Activated CD4-positive, alpha-beta T cell treated with anti-CD3 and anti-CD28 coated beads, Interleukin-2, Interleukin-4, amounts not matched to agents 100 ng/mL and 50 ng/mL, durations not matched to agents 16 hours and 8 hours (primary cell): ENCODE measurements around the gene FGF2.
"Not testable (repeated sequence)": the region's sequence is repeated elsewhere in the genome, so short reads cannot be mapped to it uniquely, and the experiment has no call there.

Source experiments
- DNase-seq: peaks from one replicate; pipeline ENCODE4 v3.0.0-alpha.2; 2020; ENCODE audit warnings: low spot score

Gene FGF2

GRCh38 chr4:122847931-122848330, 21.3 kb downstream of the FGF2 start:
- no peak for DNase-seq

GRCh38 chr4:122849789-122850188, 23.2 kb downstream of the FGF2 start:
- DNase-seq = not testable (repeated sequence)

DNA sequence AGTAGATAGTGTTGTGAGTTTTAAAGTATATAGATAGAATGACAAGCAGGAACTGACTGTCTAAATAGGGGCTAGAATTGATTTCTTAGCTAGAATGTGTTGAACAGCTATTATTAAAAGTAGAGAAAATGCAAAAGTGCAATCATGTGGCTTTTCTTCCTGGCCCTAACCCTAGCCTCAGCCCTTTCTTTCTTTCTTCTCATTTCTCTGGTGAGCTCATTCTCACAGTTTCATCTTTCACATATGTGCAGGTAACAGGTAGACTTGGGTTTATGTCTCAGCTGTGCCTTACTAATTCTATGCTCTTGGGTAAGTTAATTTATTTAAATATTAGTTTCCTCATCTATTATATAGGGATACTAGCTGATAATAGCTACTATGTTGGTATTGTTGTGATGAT, 24.9 kb downstream of the FGF2 start:
- DNase-seq = no peak

DNA sequence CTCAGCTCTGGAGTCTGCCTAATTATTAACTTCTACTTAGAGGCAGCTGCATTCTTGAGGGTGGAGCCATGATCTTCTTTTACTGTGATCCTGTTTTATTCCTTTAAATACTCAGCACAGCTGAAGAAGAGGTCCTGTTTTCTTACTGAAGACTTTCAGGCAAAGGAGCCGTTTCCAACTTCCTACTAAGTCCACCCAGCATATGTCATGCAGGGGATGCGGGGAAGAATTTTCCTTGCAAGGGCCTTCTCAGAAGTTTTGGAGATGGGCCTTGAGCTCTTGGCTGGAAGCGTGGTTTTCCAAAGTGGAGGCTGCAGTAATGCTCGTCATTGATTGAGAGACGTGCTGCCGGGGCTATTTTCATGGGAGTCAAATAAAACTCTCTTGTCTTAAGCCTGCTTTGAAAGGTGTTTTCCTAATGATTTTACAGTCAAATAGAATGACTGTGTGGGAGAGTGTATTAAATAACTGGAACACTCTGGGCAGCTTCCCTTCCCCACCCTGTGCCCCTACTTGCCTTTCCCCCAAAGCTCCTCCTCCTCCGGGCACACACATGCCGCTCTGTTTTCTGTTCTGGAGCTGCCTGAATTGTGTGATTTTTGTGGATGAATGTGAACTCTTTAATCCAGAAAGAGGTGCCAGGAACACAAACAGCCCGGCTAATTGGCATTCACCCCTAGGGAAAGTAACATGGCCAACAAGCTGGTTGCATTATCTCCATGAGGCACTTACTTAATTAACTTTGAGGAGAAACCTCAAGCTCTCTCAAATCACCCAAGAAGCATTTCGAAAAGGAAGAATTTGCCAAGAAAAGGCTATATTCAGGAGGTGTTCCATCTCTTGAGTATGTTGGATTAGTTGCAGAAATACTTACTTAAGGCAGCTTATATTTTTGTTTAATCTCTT, 28.1 kb downstream of the FGF2 start:
- no peak for DNase-seq

- DNase-seq = no peak
Observed at GRCh38 chr4:122855353-122855890, 28.8 kb downstream of the FGF2 start.

- DNase-seq = no peak
Observed at GRCh38 chr4:122857160-122857559, 30.5 kb downstream of the FGF2 start.

- no peak for DNase-seq
Observed at GRCh38 chr4:122858705-122859104, 32.1 kb downstream of the FGF2 start.

DNA sequence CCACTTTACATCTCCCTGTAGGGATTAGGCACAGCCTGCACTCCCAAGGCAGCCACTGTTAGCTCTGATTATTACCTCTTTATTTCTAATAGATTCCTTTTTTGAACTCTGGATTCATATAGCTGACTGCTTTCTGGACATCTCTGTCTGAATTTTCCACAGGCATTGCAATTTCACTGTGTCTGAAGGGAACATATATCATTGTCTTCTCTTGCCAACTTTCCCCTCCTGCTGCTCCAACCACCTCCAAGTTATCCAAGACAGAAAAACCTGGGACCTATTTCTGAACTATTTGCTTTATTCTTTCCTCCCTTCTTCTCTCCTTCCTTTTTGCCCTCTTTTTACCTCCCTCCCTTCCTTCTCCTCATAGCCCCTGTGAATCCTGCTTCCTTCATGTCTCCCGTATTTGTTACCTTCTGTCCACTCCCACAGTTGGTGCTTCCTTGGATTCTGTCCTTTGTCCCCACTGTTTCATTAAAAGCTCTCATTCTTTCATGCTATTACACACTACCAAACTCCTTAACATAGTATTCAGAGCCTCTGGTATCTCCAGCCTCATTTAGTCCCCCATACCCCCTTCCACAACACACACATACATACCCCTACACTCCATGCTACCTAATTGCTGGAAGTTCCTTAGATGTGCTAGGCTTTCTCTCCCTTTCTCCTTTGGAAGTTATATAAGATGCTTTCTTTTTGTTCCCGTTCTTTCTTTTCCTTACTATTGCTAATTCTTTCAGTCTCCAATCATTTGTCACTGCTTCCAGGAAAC, 34.7 kb downstream of the FGF2 start:
- no peak for DNase-seq

- DNase-seq = no peak
Observed at GRCh38 chr4:122863639-122864038, 37.0 kb downstream of the FGF2 start.

- DNase-seq = no peak
Observed at GRCh38 chr4:122865425-122865824, 38.8 kb downstream of the FGF2 start.

DNA sequence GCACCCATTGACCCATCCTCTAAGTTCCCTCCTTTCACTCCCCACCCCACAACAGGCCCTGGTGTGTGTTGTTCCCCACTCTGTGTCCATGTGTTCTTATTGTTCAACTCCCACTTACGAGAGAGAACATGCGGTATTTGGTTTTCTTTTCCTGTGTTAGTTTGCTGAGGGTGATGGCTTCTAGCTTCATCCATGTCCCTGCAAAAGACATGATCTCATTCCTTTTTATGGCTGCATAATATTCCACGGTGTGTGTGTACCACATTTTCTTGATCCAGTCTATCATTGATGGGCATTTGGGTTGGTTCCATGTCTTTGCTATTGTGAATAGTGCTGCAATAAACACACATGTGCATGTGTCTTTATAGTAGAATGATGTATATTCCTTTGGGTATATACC, 41.6 kb downstream of the FGF2 start:
- DNase-seq = not testable (repeated sequence)

- no peak for DNase-seq
Observed at GRCh38 chr4:122873146-122873545, 46.5 kb downstream of the FGF2 start.

DNA sequence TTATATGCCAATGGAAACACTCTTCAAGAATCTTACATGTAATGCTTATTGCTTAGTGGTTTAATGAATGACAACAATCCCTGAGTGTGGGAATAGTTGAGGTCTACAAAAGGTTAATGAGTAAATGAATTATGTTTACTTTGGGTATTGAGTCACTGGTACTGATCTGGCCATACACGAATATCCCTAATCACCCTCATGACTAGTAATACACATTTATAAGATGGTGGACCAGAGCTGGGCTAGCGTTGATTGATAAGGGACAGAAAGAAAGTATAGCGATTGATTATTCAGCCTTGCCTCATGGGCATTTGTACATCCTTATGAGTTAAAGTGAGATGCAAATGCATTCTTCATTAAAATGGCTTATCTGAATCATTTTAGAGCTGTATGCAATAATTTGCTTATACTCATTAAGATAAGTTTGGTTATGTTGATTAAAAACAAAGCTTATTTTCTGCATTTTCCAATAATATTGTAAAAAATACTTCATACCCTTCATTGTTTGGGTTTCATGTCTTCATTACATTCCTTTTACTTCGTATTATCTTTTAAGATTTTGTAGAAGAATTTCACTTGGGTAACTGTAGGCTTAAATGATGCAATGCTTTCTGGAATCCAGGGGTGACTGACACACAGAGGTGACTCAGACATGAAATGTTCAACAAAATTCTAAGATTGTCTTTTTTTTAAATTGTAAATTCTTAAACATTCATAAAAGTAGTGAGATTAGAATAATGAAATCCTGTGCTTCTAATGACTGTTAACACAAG, 47.4 kb downstream of the FGF2 start:
- no peak for DNase-seq

DNA sequence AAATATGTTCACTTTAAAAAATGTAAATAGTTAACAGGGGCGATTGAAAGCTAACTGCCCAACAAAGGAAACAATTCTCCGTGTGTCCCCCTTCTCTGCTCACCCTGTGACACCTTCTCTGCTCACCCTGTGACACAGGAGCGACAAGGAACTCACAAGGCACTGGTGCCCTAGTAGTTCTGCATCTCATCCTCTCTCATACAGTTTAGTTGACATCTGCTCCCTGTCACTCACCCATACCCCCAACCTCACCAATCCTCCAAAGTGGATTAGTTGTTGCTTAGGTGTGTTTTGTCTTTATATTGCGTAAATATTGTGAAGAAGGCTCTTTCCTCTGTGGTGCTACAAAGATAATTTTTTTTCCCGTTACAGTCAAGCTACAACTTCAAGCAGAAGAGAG, 49.3 kb downstream of the FGF2 start:
- no peak for DNase-seq

DNA sequence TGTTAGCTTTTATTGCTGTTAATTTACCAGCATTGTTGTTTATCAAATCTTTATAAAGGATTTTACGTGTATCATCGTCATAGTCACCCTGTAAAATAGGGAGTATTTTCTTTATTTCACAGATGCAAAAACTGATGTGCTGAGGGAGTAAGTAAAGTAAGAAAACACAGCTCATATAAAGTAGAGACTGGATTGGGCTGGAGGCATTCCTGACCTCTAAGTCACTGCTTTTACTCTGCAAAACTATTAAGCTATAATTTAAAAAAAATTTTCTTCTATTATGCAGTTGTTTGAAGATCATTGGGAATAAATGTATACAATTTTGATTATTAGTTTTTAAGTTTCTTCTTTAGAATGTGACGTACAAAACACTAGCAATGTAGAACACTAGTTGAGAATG, 49.8 kb downstream of the FGF2 start:
- DNase-seq = no peak

DNA sequence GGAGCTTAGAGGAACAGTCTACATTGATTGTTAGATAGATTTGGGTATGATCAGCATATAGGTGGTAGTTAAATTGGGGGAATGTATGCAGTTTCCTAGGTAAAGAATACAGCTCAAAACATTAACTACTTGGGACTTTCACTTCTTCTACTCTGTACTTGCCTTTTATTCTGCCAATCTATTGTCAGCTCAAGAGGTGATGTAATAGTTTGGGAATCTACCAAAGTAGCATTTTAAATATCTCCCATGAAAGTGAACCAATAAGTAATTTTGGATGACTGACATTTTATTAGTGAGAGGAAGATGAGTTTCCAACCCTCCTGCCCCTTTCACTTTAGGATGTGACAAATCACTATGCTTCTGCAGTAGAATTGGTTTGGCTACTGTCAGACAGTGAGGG, 52.4 kb downstream of the FGF2 start:
- DNase-seq = no peak

GRCh38 chr4:122882857-122883735, 56.5 kb downstream of the FGF2 start:
- no peak for DNase-seq

GRCh38 chr4:122884499-122884898, 57.9 kb downstream of the FGF2 start:
- no peak for DNase-seq

- no peak for DNase-seq
Observed at GRCh38 chr4:122889726-122890125, 63.1 kb downstream of the FGF2 start.

GRCh38 chr4:122890147-122890795, 63.6 kb downstream of the FGF2 start:
- no peak for DNase-seq

GRCh38 chr4:122894827-122895226, 68.2 kb downstream of the FGF2 start:
- DNase-seq = no peak
